AG20443 (cell line): ENCODE measurements around the gene SFXN4.
A peak's percentile ranks its signal among the peaks of the same experiment; 100 is the strongest.
"Not testable (repeated sequence)": the region's sequence is repeated elsewhere in the genome, so short reads cannot be mapped to it uniquely, and the experiment has no call there.

ENCODE experiments used
- DNase-seq: peaks from one replicate; pipeline ENCODE4 v3.0.0; 2012; ENCODE audit warnings: low spot score, mixed read lengths

SFXN4 gene

DNA sequence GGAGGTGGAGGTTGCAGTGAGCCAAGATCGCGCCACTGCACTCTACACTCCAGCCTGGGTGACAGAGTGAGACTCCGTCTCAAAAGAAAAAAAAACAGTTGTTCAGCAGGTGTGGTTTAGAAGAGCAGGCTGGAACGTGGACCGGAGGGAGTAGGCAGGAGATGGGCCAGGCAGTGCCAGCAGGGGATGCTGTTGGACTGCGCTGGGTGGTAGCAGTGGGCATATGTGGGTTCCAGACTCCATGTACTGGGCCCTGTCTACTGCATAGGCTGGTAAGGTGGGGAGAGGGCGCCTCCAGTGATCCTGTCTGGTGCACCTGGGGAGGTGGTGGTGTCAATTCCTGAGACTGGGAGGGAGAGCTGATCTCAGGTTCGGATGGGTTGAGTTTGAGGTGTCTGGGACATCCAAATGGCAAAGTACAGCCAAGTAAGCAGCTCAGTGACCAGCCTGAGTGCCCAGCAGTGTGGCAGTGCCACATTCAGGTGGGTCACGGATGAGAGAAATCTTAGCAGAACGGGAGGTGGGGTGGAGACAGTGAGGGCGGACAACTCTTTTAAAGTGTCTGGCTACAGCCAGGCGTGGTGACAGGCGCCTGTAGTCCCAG lies 25.9 kb downstream of the SFXN4 start:
- DNase-seq: peak; percentile 71

GRCh38 chr10:119138346-119139306 lies 26.9 kb downstream of the SFXN4 start:
- no peak for DNase-seq

- DNase-seq: not testable (repeated sequence)
Measured at GRCh38 chr10:119137878-119138277, 27.6 kb downstream of the SFXN4 start.

- DNase-seq: no peak
Measured at GRCh38 chr10:119136084-119136483, 29.4 kb downstream of the SFXN4 start.

DNA sequence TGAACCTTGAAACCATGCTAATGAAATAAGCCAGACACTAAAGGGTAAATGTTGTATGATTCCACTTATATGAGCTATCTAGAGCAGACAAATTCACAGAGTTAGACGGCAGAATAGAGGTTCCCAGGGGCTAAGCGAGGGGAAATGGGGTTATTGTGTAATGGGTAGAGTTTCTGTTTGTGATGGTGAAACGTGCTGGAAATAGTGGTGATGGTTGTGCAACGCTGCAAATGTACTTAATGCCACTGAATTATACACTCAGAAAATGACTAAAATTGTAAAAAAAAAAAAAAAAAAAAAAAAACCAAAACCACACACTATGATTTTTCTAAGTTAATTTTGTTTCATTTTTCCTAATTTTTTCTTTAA lies 30.0 kb downstream of the SFXN4 start:
- no peak for DNase-seq

DNA sequence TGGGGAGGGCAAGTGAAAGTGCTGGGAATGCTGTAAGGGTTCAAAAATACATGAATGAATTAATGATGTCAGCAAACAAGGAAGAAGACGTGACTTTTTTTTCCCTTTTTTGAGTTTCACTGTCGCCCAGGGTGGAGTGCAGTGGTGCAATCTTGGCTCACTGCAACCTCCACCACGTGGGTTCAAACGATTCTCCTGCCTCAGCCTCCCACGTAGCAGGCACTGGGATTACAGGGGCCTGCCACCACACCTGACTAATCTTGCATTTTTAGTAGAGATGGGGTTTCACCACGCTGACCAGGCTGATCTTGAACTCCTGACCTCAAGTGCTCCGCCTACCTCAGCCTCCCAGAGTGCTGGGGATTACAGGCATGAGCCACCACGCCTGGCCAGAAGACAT lies 31.6 kb downstream of the SFXN4 start:
- no peak for DNase-seq

- DNase-seq: no peak
Measured at GRCh38 chr10:119132521-119133345, 32.8 kb downstream of the SFXN4 start.

DNA sequence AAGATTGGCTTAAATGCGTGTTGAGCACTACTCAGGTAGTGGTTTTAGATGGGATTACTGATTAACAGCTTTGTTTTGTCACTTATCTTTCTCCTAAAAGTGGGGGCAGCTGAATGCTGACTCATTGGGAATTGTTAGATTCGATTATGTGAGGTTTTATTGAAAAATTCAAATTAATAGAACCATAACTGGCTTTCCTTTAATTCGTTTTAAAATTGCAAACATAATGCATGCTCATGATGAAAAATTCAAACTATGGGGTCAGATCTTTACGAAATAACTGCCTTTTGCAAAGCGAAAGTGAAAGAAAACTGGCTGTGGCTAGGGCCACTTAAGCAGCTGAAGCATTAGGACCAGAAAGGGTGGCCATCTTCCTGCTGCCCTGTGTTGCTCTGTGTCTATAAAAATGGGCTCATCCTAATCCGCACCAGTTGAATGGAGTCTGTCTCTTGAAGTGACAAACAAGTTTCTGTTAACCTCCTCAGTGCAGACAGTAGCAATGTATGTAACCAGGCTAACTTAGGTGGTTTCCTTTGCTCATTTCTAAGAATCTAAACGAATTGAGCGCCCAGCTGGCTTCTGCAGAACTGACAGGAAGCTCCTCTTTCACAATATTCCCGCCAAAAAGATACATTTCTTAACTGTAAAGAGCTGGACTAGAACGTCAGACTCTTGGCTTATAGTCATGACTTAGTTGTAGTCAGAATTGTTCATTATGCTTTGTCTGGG lies 33.8 kb downstream of the SFXN4 start:
- peak; percentile 36 for DNase-seq

- no peak for DNase-seq
Measured at GRCh38 chr10:119129721-119130120, 35.8 kb downstream of the SFXN4 start.

GRCh38 chr10:119125942-119126341 lies 39.6 kb downstream of the SFXN4 start:
- DNase-seq: no peak

- DNase-seq: no peak
Measured at GRCh38 chr10:119120875-119121274, 44.6 kb downstream of the SFXN4 start.

DNA sequence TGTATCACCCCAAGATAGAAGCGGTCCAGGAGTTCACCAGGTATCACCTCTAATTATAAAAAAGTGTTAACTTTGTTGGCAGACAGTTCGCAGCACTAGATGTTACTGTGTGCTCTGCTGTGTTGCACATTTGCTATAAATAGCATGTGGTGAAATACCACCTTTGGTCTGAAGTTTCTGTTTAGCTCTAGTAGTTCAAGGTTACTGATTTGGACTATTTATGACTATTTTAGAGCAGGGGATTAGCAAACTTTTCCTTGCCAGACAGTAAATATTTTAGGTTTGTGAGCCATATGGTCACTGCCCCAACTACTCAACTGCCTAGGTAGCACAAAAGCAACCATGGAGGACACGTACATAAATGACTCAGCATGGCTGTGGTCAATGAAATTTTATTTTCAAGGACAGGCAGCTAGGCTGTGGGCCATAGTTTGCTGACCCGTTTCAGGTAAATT lies 45.1 kb downstream of the SFXN4 start:
- DNase-seq: no peak

DNA sequence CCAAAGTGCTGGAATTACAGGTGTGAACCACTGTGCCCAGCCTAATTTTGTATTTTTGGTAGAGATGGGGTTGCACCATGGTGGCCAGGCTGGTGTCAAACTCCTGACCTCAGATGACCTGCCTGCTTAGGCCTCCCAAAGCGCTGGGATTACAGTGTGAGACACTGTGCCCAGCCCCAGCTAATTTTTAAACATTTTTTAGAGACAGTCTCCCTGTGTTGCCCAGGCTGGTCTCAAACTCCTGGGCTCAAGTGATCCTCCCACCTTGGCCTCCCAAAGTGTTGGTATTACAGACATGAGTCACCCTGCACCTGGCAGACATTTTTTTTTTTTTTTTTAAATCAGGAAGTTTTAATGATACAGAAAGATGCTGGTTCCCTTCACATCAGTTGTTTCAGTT lies 46.1 kb downstream of the SFXN4 start:
- no peak for DNase-seq

DNA sequence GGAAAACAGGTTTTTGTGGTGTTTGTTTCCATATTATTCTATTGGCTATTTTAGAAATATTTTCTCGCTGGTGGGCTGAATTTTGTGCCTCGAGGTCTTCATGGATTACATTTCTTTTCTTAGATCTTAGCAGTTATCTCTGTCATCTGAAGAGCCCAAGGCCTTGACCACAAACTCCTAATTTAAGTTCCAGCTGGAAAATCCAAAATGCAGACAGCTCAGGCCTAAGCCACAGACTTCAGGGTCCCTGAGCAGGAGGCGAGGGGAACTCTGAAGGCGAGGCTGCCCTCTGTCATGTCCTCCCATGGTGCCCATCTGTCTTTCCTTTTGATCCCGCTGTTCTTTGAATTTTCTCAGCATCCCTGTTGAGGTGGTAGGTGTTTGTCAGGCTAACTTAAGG lies 47.3 kb downstream of the SFXN4 start:
- DNase-seq: no peak

DNA sequence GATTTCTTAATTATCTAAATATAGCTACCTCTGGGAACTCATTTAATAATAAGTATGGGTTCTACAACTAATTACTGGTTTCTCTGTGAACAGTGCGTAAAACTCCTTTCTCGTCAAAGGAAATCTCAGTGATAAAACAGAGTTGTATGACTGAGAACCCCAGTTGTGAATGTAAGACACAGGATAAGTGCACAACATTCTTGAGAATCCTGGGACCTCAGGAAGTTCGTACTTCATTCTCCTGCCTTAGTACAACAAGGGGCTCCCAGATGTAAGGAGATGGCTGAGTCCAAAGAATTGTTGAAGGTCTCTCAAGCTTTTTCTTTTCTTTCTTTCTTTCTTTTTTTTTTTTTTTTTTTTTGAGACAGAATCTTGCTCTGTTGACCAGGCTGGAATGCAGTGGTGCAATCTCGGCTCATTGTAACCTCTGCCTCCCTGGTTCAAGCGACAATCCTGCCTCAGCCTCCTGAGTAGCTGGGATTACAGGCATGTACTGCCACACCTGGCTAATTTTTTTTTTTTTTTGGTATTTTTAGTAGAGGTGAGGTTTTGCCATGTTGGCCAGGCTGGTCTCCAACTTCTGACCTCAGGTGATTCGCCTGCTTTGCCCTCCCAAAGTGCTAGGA lies 49.1 kb downstream of the SFXN4 start:
- DNase-seq: no peak

GRCh38 chr10:119115926-119116325 lies 49.6 kb downstream of the SFXN4 start:
- DNase-seq: no peak

- DNase-seq: peak; percentile 90
Measured at GRCh38 chr10:119113751-119114732, 51.5 kb downstream of the SFXN4 start.

DNA sequence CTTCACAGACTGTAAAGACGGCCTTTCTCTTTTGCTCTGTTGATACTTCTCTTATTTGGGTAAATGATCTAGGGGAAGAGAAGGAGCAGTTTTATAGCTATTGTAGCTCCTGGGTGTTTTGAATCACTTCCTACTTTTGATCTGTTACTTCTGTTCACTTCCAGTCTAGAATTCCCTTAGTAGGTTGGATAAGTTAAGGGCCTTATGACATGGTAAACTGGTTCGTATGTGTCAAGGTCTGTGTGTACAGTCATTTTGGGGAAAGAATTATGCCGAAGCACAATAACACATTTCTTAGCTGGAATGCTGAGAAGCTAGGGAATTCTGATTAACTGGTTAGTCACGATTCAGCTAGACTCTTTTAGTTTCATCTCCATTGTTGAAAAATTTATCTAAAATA lies 53.5 kb downstream of the SFXN4 start:
- peak; percentile 56 for DNase-seq

- DNase-seq: not testable (repeated sequence)
Measured at GRCh38 chr10:119107771-119108170, 57.7 kb downstream of the SFXN4 start.

GRCh38 chr10:119107106-119107505 lies 58.4 kb downstream of the SFXN4 start:
- DNase-seq: not testable (repeated sequence)
